HG03060 (cell line): Measurements from ENCODE around the gene BBS1.

Experiments used
- ATAC-seq: cut with Tn5 transposase; IDR thresholded peaks from one replicate; pipeline ENCODE4 v1.9.1; 2021; ENCODE audit warnings: low read depth, moderate number of reproducible peaks; ENCODE audit not compliant: unreplicated experiment

Gene BBS1

DNA sequence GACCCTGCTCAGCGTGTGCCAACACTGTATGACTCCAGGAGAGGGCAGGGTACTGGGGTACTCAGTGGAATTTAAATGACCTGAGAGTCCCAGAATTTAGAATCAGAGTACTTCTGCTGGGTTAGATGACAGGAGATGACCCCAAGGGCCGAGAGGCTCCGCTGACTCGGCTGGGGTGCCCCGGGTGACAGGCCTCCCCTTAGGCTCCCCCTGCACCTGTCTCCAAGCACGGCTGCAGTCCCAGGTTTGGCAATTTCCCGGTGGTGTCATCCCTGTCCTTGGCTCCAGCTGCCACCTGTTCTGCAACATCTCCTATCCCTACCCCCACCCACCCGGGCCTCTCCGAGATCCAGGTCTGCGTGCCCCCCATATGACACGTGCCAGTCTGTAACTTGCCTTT, 37.6 kb downstream of the BBS1 start:
- no peak for ATAC-seq

- ATAC-seq, result no peak
Observed at GRCh38 chr11:66548774-66549630, 38.6 kb downstream of the BBS1 start.

DNA sequence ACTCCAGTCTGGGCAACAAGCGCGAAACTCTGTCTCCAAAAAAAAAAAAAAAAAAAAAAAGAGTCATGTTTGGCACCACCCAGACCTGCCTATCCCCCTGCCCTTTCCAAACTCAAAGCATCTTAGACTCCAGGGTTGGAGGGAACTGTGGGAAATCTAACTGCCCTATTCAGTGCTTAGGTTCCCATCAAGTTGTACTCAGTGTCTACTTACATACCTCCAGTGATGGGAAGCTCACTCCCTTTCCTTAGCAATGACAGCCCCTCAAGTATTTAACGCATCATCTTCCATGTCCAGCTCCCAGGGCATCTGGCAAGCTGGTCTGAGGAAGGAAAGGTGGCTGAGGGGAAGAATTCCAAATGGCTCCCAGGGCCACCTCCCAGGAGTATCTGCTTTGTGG, 39.3 kb downstream of the BBS1 start:
- no peak for ATAC-seq

- no peak for ATAC-seq
Observed at GRCh38 chr11:66550887-66551286, 40.5 kb downstream of the BBS1 start.

DNA sequence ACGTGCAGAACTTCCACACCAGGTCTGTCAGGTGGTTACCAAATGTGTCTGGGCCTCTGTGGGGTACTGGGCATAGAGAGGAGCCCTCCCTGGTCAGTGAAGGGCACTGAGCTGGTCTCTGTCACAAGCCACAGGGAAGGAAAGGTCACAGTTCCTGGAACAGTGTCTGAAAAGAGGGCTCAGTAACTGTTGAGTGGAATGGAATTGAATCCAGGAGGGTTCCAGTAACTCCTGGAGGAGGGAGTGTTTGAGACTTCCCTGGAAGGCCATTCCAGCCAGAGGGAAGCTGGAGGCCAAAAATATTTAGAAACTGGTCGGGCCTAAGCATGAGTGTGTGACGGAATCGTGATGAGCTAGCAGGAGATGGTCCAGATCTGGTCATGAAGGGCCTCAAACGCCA, 44.2 kb downstream of the BBS1 start:
- no peak for ATAC-seq

DNA sequence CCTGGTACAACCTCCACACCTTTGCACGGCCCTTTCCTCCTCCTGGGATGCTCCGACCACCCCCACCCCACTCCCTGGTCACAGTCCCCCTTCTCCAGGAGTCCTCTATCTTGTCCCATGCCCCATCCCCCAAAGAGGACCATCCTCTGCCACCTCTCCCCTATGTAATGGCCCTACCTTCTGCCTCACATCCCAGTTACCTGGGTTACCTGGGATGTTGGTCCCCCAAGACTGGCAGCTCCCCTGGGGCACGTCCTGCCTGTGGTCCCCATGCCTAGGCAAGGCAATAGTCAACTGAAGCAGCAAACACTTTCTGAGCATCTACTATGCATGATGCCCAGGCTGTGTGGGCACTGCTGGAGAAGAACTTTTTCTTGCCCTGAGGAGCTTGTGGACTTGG, 45.0 kb downstream of the BBS1 start:
- ATAC-seq, result no peak

GRCh38 chr11:66556086-66556485, 45.7 kb downstream of the BBS1 start:
- ATAC-seq, result no peak

DNA sequence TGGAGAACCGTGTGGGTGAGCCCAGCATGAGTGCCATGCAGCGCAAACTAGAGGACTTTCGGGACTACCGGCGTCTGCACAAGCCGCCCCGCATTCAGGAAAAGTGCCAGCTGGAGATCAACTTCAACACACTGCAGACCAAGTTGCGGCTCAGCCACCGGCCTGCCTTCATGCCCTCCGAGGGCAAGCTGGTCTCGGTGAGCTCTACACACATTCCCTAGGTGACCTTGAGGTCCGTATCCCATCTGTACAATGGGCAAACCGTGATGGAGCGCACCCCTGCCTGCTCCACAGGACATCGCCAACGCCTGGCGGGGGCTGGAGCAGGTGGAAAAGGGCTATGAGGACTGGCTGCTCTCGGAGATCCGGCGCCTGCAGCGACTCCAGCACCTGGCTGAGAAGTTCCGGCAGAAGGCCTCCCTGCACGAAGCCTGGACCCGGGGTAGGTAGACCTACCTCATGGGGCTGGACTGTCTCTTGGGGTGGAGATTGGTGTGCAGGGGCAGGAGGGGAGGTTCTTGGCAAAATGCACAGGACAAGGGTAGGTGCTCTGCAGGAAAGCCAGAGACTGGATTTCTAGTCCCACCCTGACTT, 47.4 kb downstream of the BBS1 start:
- no peak for ATAC-seq

DNA sequence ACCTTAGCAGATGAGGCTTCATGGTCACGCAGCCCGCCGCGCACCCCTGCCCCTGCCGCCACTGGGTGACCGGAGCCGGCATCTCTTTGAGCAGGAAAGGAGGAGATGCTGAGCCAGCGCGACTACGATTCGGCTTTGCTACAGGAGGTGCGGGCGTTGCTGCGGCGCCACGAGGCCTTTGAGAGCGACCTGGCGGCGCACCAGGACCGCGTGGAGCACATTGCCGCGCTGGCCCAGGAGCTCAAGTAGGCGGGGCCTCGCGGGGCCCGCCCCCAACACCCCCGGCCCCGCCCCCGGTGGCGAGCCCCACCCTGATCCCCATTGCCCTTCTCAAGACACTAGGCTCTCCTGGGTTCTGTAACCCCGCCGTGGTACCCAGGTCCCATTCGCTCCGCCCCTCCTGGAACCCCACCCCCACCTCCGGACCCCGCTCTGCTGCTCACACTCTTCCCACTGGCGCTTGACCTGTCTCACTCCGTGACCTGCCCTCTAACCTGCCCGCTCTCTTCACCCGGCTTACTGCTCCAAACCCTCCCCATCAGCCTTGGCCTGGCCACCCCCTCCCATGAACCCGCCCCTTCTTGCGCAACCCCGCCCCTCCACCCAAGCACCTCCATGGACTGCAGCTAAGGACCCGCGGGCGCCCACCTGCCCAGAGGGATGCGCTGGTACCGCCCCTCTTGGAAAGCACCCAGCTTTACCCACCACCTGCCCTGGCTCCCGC, 48.9 kb downstream of the BBS1 start:
- no peak for ATAC-seq

DNA sequence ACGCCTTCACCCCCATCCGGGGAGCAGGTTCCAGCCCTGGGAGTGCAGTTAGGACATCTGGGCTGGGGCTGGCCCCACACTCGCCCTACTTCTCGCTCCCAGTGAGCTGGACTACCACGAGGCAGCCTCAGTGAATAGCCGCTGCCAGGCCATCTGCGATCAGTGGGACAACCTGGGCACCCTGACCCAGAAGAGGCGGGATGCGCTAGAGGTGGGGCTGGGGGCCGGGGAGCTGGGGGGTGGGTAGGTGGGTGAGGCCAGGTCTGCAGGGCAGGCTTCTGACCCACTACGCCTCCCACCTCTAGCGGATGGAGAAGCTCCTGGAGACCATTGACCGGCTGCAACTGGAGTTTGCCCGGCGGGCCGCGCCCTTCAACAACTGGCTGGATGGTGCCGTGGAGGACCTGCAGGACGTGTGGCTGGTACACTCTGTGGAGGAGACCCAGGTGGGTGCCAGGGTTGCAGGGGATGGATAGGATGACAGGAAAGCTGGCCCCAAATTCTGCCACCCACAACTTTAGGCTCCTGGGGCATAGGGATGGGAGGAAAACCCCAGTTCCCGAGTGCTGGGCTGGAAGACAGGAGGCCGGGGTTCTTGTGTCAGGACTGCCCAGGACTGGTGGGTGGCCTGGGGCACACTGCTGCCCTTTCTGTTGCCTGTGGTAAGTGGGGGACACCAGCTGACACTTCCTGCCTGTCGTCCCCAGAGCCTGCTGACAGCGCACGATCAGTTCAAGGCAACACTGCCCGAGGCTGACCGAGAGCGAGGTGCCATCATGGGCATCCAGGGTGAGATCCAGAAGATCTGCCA, 49.6 kb downstream of the BBS1 start:
- ATAC-seq, result no peak

GRCh38 chr11:66561178-66561974, 50.9 kb downstream of the BBS1 start:
- ATAC-seq, result no peak

DNA sequence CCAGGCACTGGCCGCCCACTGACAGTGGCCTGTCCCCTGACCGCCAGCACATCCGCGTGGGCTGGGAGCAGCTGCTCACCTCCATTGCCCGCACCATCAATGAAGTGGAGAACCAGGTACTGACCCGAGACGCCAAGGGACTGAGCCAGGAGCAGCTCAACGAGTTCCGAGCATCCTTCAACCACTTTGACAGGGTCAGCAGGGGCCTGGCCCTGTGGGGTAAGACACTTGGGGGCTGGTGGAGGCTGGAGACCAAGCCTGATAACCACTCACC, 51.5 kb downstream of the BBS1 start:
- ATAC-seq, result no peak

DNA sequence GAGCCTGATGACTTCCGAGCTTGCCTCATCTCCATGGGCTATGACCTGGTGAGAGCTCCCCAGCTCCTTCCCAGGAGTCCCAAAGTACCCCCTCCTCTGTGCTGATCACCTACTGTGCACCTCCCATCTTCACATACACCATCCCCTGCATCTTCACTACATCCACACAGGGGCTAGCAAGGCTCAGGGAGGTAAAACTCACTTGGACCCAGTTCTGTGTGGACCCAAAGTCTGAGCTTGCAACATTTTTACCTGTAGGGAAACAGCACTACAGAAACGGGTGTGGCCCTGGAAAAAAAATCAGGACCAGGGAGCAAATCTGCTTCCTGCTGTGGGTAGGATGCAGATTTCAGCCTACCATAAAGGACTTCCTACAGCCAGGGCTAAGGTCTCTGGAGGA, 51.8 kb downstream of the BBS1 start:
- no peak for ATAC-seq

GRCh38 chr11:66562907-66563583, 52.6 kb downstream of the BBS1 start:
- ATAC-seq, result no peak

DNA sequence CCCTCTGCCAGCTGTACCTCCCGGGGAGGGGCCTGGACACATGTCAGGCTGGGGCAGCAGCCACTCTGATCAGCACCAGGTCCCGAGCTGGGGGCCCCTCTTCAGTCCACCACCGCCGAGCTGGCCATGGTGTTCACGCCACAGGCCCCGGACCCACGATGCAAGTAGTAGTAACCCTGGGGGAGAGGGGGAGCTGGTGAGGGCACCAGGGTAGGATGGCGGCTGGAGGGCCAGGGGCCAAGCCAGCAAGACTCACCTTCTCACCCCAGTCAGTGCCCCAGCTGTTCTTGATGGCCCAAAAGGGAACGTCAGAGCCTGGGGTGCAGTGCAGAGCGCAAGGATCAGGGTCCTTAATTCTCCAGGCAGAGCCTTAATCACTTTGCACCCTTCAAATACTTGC, 53.4 kb downstream of the BBS1 start:
- no peak for ATAC-seq

DNA sequence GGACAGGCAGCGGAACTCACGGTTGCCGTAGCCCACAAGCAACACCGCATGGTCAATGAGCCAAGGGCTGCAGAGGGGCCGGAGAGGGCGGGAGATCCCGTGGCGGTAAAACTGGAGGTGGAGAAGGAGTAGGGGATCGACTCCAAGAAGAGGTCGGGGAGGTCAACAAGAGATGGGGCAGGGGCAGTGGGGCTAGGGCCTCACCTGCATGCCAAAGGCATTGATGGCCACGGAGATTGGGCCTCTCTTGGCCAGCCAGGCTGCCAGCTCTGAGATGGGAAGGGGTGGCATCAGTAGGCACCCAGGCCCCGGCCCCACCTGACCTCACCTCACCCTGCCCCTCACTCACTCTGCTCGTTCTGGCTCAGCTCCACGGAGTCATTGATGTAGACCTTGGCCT, 54.1 kb downstream of the BBS1 start:
- no peak for ATAC-seq

DNA sequence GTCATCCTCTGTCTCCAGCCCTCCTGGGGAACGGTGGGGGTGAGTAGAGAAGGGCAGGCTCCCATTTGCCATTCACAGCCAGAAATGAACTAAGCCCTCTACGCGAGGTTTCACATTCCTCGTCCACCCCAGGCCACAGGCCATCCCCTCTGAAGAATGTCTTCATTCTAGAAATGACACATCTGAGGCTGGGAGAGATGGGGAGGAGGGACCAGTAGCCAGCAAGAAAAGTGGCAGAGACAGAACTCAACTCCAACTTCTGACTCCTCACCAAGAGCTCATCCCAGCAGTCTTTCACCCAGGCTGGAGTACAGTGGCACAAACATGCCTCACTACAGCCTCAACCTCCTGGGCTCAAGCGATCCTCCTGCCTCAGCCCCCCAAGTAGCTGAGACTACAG, 54.5 kb downstream of the BBS1 start:
- ATAC-seq, result no peak

DNA sequence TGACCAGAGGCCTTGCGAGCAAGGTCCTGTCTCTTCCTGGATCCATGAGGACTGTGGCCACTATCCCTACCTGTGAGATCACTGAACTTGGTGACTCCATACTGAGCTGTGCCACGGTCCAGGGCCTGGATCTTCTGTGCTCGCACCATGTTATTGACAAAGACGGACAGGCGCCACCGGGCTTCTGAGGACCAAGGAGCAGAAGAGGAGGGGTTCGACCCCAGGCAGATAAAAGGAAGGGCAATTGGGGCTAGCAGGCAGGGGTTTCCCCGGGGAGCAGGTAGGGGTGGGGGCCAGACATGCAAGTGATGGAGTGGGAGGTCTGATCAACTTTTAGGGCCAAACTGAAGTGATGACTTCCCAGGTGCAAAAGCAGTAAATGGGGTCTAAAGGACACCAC, 55.8 kb downstream of the BBS1 start:
- ATAC-seq, result no peak

DNA sequence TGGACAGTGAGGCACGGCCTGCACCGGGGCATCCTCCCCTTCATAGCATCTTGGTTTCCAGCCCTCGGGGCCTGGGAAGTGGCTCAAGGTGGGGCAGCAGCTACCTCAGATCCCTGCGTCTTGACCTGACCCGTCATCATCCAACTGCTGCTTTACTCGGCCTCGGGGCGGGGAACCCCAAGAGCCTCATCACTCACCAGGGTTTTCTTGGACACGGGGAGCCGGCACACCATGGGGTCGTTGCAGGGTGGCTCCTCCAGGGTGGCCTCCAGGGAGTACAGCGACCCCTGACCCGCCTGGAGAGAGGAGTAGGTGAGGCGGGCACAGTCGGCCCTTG, 57.3 kb downstream of the BBS1 start:
- ATAC-seq, result no peak
